Osteocyte (in vitro differentiated cells): ENCODE data around the gene KLRK1. TPM values are rescaled to one million over a fixed set of nuclear protein-coding genes. Genes with fewer than 3 reads are reported as not detected.
A peak's percentile ranks its signal among the peaks of the same experiment; 100 is the strongest.
"Not testable (repeated sequence)": the region's sequence is repeated elsewhere in the genome, so short reads cannot be mapped to it uniquely, and the experiment has no call there.

Source experiments
- DNase-seq: peaks from one replicate; pipeline ENCODE4 v3.0.0; 2021; ENCODE audit warnings: mixed read lengths; ENCODE audit not compliant: unreplicated experiment; ENCODE audit errors: extremely low spot score
- H3K27ac Mint-ChIP-seq: one replicate; pipeline ENCODE4 v1.8.0; 2021; ENCODE audit warnings: mild to moderate bottlenecking, mixed read lengths; ENCODE audit not compliant: unreplicated experiment
- H3K27me3 Mint-ChIP-seq: one replicate; pipeline ENCODE4 v1.8.0; 2021; ENCODE audit warnings: mixed read lengths; ENCODE audit not compliant: unreplicated experiment
- H3K36me3 Mint-ChIP-seq: one replicate; pipeline ENCODE4 v1.8.0; 2021; ENCODE audit warnings: mixed read lengths; ENCODE audit not compliant: unreplicated experiment
- H3K4me1 Mint-ChIP-seq: one replicate; pipeline ENCODE4 v1.8.0; 2021; ENCODE audit warnings: mixed read lengths; ENCODE audit not compliant: unreplicated experiment
- H3K4me3 Mint-ChIP-seq: one replicate; pipeline ENCODE4 v1.8.0; 2021; ENCODE audit warnings: mild to moderate bottlenecking, moderate library complexity, mixed read lengths; ENCODE audit not compliant: unreplicated experiment
- H3K9me3 Mint-ChIP-seq: one replicate; pipeline ENCODE4 v1.8.0; 2021; ENCODE audit warnings: mixed read lengths; ENCODE audit not compliant: unreplicated experiment
- CTCF ChIP-seq: fragments of 200-600 bp; sonication (generic); IDR thresholded peaks from 2 replicates; pipeline ENCODE4 v1.5.0; 2021; ENCODE audit warnings: antibody characterized with exemption, mild to moderate bottlenecking, moderate library complexity
- long read RNA-seq: library from polyadenylated mRNA; unstranded; transcript quantifications from one replicate; pipeline ENCODE4 v2.0.0, GENCODE V29; 2021
- total RNA-seq: library from RNA; stranded (reverse); gene quantifications from 2 replicates; pipeline ENCODE4 v1.2.1, GENCODE V29; 2021

Gene KLRK1
- total RNA-seq = 3.2 and 4.9 TPM in 2 replicates
- long read RNA-seq, transcript KLRK1-204 (7 exons, 951 nt) = major isoform, 5 of 6 reads
- long read RNA-seq, partial matches to known transcripts = 1 of 6 reads
- long read RNA-seq, other reads (novel, unspliced or antisense) = 0 of 6 reads

GRCh38 chr12:10389904-10390303 is at the start of gene KLRK1:
TSS of gene KLRK1 (minus strand) at chr12:10390041. CDS start at chr12:10388810, 1,231 bp downstream.
- Mint-ChIP-seq H3K4me1 (peaks cover 77% of the 10 kb centered on the region), H3K9me3 (peaks cover 1% of the 10 kb centered on the region), H3K36me3 (peaks cover 3% of the 10 kb centered on the region), H3K27ac (peak within 1 kb of the TSS; percentile 88), H3K4me3 (peak within 1 kb of the TSS; percentile 55), H3K27me3 (no peaks in the 10 kb centered on the region)
- no peak for TF ChIP-seq CTCF
- DNase-seq = no peak

- not testable (repeated sequence) for H3K36me3 Mint-ChIP-seq, H3K4me3 Mint-ChIP-seq, H3K27ac Mint-ChIP-seq, H3K9me3 Mint-ChIP-seq, H3K27me3 Mint-ChIP-seq, DNase-seq
- H3K4me1 Mint-ChIP-seq = peaks cover 17% of the 10 kb centered on the region
These were observed 47.8 kb upstream of the KLRK1 start for GRCh38 chr12:10437601-10438000.

DNA sequence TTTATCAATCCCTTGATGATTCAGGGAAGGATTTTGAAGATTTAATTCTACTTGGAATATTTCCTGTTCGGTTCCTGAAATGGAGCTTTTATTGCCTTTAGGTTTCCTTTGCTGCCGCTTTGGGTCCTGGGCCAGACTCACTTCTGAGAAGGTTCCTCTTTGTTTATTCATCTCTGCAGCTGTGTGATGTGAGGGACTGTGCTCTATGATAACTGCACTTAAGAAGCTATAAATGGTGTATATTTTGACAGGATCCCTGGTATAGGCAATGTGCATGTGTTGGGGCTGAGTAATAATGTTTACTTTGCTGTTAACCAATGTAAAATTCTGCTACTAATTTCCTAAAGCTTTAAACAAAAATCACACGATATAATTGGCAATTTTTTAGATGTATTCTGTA is 46.0 kb upstream of the KLRK1 start, which contains the start of gene KLRC2:
Gene KLRC2 (minus strand): TSS at position 195 of the 400 bp plus-strand sequence. CDS start 24 bp downstream, at position 171.
- Mint-ChIP-seq H3K27ac (peak within 1 kb of the TSS; percentile 72), H3K4me1 (peaks cover 17% of the 10 kb centered on the region), H3K4me3 (peak within 1 kb of the TSS; percentile 69)
- not testable (repeated sequence) for H3K36me3 Mint-ChIP-seq, H3K9me3 Mint-ChIP-seq, DNase-seq, H3K27me3 Mint-ChIP-seq

DNA sequence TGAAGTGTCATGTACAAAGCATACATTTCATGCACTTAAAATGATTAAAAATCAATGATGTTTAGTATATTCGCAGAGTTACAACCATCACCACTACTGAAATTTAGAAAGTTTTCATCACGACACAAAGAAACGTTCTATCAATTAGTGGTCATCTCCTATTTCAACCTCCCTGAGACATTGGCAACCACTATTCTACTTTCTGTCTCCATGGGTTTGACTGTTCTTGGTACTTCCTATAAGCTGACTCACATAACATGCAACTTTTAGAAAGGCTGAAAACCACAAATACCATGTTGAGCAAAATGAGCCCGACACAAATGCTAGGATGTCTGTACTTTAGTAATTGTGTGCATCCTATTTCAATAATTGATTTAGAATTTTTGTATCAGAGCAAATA is 40.8 kb upstream of the KLRK1 start:
- H3K27me3 Mint-ChIP-seq, H3K9me3 Mint-ChIP-seq, H3K36me3 Mint-ChIP-seq, H3K4me1 Mint-ChIP-seq, H3K4me3 Mint-ChIP-seq, H3K27ac Mint-ChIP-seq, DNase-seq: not testable (repeated sequence)

- DNase-seq, H3K4me3 Mint-ChIP-seq, H3K27ac Mint-ChIP-seq, H3K9me3 Mint-ChIP-seq, H3K4me1 Mint-ChIP-seq, H3K36me3 Mint-ChIP-seq, H3K27me3 Mint-ChIP-seq: not testable (repeated sequence)
These were observed 36.1 kb upstream of the KLRK1 start for GRCh38 chr12:10425938-10426337.

DNA sequence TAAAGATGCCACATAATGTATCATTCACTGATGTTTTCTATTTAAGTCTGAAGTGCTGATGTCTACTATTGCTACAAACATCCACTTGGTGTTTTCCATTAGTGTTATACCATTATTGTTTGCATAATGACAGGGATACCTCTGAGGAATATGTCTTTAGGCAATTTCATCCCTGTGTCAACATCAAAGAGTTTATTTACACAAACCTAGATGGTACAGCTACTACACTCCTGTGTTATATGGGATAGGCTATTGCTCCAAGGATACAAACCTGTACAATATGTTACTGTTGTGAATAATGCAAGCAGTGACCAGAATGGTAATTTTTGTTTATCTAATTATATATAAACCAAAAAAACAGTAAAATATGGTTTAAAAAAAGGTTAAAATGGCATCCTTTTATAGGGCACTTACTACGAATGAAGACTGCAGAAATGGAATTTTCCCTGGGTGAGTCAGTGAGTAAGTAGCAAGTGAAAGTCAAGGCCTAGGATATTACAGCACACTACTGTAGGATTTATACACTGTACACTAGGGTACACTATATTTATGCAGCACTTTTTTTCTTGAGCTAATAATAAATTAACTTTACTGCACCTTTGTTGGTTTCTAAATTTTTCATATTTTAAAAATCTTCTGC is 34.5 kb upstream of the KLRK1 start:
- not testable (repeated sequence) for H3K4me3 Mint-ChIP-seq, H3K27me3 Mint-ChIP-seq, H3K9me3 Mint-ChIP-seq, H3K36me3 Mint-ChIP-seq, H3K27ac Mint-ChIP-seq, DNase-seq
- peaks cover 12% of the 10 kb centered on the region for H3K4me1 Mint-ChIP-seq

DNA sequence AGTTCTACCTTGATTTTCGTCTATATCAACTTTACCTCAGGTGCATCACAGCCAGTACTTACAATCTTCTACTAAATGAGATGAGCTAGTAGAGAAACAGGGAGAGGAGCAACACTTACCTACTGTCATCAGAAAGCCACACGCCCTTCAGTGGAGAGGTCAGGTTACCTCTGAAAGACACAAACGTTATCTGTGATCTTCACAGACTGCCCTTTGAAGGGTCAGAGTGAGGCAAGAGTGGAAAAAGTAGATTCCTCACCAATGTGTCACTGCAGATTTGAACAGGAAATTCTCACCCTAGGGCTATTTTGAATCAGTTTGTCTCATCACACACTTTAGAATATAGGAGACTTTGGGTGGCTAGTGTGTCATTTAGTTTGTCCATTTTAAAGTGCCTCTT is 32.3 kb upstream of the KLRK1 start:
- H3K4me1 Mint-ChIP-seq = peaks cover 14% of the 10 kb centered on the region
- not testable (repeated sequence) for H3K27me3 Mint-ChIP-seq, H3K27ac Mint-ChIP-seq

DNA sequence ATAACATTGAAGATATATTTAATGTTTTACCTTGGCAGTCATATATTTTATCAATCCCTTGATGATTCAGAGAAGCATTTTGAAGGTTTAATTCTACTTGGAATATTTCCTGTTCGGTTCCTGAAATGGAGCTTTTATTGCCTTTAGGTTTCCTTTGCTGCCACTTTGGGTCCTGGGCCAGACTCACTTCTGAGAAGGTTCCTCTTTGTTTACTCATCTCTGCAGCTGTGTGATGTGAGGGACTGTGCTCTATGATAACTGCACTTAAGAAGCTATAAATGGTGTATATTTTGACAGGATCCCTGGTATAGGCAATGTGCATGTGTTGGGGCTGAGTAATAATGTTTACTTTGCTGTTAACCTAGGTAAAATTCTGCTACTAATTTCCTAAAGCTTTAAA is 30.5 kb upstream of the KLRK1 start, which contains the start of gene KLRC3:
Gene KLRC3 (minus strand): TSS at position 262 of the 400 bp plus-strand sequence. CDS start 45 bp downstream, at position 217.
- H3K27ac Mint-ChIP-seq = peak within 1 kb of the TSS; percentile 81
- H3K4me3 Mint-ChIP-seq = peak within 1 kb of the TSS; percentile 77
- peaks cover 14% of the 10 kb centered on the region for H3K4me1 Mint-ChIP-seq
- H3K27me3 Mint-ChIP-seq, H3K36me3 Mint-ChIP-seq, H3K9me3 Mint-ChIP-seq, DNase-seq: not testable (repeated sequence)

More for the DNA sequence above, 32.3 kb upstream of the KLRK1 start:
- H3K36me3 Mint-ChIP-seq, H3K9me3 Mint-ChIP-seq, DNase-seq, H3K4me3 Mint-ChIP-seq: not testable (repeated sequence)
